GM18519 (cell line): Measurements from ENCODE around the gene TRAPPC11.
"Not testable (repeated sequence)": the region's sequence is repeated elsewhere in the genome, so short reads cannot be mapped to it uniquely, and the experiment has no call there.

Experiments
- ATAC-seq: cut with Tn5 transposase; IDR thresholded peaks from one replicate; pipeline ENCODE4 v1.9.1; 2021; ENCODE audit warnings: mild to moderate bottlenecking, moderate library complexity; ENCODE audit not compliant: unreplicated experiment, low FRiP score

TRAPPC11 gene

DNA sequence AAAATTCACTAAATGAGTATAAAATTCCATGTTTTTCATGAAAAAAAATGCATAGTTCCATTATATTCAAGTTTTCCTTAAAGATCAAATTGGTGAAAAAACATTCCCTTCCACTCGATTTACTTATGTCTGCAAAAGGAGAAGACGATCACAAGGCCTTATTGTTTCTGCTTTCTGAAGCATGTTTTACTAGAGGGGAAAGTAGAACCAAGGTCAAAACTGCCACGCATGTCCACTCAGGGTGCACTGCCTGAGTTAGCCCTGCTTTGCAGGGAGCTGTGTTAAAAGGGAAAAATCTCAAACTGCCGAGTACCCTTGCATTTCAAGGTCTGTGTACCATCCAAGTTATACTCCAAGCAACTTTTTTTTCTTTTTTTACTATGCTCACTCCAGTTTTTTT, 57.2 kb downstream of the TRAPPC11 start:
- ATAC-seq, result no peak

GRCh38 chr4:183718876-183719275, 59.8 kb downstream of the TRAPPC11 start:
- ATAC-seq, result no peak

DNA sequence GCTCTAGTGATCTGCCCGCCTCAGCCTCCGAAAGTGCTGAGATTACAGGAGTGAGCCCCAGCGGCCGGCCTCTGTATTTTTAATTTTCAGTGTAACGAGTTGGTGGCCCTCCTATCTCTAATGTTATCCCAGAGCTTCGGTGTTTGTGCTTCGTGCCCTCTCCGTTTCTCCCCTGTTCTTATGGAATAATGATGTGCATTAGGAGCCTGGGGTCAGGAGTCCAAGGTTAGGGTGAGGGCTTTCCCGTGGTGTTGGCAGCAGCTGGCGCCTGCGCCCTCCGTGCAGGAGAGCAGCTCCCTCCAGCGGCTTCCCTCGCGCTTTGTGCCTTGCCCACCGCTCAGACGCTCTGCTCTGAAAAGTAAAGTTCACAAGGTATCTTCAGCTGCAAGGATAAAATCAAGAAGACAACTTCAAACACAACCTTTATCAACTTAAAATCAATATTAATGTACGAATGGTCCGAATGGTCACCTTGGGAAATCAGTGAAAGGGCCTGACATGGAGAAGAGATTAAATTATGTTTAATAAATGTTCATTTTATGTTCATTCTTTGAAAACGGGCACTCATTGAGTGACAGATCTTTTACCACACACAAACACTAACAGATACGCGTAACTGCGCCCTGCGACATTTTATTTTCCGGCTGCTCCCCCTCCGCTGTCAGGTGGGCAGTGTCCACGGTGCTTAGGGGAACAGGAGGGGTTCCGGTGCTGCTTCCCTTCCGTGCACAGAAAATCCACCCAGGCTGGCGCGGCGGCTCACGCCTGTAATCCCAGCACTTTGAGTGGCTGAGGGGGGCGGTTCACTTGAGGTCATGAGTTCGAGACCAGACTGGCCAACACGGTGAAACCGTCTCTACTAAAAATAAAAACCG, 62.4 kb downstream of the TRAPPC11 start:
- no peak for ATAC-seq

DNA sequence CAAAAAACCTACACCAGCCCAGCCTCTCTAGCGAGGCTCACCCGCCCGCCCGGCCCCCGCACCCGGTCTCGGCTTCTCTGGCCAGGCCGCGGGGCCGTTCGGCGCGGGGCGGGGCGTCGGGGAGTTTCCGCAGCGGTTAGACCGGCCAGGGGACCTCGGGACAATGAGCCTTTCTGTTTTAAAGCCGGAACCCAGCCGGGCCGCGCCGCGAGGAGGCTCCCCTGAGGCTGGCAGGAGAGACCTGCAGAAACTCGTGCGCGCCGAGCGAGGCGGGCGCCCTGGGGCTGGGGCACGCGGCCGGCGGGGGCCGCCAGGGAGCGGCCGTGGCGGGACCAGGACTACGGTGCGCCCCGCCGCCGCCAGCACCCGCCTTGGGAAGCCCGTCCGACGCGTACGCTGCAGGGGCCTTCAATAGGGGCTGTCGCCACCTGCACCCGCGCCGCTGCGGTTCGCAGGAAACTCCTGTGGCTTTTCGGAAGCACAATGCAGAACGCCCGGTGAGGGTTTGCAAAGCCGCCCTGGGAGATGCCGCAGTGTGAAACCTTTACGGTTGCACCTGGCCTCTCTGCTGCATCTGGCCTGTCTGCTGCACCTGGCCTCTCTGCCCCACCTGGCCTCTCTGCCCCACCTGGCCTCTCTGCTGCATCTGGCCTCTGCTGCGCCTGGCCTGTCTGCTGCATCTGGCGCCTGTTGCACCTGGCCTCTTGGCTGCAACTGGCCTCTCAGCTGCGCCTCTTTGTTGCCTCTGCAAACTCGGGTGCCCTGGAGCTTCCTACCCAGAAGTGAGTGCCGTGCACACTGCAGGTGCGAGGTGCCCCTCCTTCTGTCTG, 63.9 kb downstream of the TRAPPC11 start:
- ATAC-seq, result peak; percentile 49

DNA sequence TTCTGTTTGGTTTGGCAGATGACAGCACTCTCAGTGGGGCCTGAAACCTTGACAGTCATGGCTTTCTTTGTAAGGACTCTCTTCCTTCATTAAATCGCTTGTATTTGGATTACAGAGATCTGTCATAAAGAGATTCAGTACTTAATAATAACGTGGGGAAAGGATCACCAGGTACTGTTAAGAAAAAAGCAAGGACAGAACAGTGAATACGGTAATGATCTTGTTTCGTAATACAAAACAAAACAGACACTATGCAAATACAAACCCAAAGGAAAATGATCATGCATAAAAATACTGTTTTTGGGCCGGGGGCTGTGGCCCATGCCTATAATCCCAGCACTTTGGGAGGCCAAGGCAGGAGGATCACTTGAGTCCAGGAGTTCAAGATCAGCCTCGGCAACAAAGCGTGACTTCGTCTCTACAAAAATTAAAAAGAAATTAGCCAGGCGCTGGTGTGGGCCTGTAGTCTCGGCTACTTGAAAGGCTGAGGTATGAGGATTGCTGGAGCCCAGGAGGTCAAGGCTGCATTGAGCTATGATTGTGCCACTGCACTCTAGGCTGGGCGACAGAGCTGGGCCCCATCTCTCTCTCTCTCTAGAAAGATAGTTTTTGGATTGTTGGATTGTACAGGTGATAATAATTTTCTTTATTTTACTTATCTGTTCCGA, 64.6 kb downstream of the TRAPPC11 start:
- no peak for ATAC-seq

DNA sequence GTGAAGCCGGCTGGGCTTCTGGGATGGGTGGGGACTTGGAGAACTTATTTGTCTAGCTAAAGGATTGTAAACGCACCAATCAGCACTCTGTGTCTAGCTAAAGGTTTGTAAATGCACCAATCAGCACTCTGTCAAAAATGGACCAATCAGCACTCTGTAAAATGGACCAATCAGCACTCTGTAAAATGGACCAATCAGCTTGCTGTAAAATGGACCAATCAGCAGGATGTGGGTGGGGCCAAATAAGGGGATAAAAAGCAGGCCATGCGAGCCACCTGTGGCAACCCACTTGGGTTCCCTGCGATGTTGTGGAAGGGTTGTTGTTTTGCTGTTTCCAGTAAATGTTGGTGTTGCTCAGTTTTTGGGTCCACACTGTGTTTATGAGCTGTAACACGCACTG, 66.5 kb downstream of the TRAPPC11 start:
- ATAC-seq, result not testable (repeated sequence)

GRCh38 chr4:183727482-183727881, 68.4 kb downstream of the TRAPPC11 start:
- no peak for ATAC-seq

DNA sequence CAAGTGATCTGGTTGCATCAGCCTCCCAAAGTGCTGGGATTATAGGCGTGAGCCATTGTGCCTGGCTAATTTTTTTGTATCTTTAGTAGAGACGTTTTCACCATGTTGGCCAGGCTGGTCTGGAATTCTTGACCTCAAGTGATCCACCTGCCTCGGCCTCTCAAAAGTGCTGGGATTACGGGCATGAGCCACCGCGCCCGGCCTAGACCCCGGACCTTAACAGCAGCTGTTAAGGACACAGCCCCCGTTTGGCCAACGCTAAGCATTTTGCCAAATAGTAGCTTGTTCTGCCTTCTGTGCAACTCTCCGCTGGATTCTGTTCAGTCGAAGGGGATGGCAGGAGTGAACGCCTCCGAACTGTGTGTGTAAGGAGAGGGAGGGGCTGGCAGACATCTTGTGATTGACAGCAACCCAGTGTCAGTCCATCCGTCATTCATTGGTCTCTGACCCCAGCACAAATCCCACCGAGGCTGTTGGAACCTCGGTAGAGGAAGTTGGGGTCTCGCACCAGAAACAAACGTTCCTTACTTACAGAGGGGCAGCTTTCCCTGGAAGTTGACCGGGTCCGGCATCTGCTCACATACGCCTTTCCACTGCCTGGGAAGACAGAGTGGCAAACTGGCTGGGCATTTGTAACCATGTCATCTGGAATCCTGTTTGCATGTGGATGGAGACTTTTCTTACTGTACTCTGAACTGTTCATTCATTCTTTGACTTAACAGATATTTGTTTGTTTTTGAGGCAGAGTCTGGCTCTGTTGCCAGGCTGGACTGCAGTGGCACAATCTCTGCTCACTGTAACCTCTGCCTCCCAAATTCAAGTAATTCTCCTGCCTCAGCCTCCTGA, 69.4 kb downstream of the TRAPPC11 start:
- ATAC-seq, result no peak

GRCh38 chr4:183729069-183729406, 69.9 kb downstream of the TRAPPC11 start:
- no peak for ATAC-seq

GRCh38 chr4:183729430-183730328, 70.6 kb downstream of the TRAPPC11 start:
- no peak for ATAC-seq

- ATAC-seq, result no peak
These were observed 73.2 kb downstream of the TRAPPC11 start for GRCh38 chr4:183732296-183732695.

- no peak for ATAC-seq
These were observed 74.1 kb downstream of the TRAPPC11 start for GRCh38 chr4:183733181-183733580.

GRCh38 chr4:183738081-183738673, 79.1 kb downstream of the TRAPPC11 start:
- no peak for ATAC-seq

DNA sequence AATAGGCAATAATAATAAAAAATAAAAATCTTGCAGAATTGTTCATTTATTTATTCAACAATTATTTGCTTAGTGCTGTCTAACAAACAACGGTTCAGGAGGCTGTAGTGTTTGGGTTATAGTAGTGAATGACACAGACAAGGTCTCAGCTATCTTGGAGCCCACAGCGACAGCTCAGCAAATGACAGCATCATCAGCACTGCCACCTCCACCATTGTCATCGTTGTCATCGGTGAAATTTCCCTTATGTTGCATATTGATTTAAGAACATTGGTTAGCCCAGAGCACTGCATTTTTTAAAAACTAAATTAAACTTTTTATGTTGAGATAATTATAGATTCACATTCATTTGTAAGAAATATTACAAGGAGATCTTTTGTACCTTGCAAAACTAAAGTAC, 79.9 kb downstream of the TRAPPC11 start:
- ATAC-seq, result no peak

DNA sequence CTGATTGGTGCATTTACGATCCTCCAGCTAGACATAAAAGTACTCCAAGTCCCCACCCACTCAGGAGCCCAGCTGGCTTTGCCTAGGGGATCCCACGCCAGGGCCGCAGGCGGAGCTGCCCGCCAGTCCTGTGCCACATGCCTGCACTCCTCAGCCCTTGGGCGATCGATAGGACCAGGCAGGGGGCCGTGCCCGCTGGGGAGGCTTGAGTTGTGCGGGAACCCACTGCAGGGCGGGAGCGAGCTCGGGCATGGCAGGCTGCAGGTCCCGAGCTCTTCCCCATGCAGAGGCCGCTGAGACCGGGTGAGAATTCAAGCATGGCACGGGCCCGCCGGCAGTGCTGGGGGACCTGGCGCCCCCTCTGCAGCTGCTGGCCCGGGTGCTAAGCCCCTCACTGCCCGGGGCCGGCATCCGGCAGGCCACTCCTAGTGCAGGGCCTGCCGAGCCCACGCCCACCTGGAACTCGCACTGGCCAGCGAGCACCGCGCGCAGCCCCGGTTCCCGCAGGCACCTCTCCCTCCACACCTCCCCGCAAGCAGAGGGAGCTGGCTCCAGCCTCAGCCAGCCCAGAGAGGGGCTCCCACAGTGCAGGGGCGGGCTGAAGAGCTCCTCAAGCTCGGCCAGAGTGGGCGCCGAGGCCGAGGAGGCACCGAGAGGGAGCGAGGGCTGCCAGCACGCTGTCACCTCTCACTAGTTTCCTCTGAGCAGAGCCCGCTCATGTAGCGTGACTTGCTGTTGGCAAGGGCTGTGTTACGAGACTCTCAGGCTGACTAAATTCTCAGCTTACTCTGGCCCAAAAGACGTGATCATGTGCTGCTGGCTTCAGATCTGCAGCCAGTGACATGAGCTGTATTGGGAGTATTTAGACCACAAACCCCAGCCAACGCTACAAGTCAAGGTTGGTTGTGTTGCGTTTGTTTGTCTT, 87.5 kb downstream of the TRAPPC11 start:
- ATAC-seq, result no peak

DNA sequence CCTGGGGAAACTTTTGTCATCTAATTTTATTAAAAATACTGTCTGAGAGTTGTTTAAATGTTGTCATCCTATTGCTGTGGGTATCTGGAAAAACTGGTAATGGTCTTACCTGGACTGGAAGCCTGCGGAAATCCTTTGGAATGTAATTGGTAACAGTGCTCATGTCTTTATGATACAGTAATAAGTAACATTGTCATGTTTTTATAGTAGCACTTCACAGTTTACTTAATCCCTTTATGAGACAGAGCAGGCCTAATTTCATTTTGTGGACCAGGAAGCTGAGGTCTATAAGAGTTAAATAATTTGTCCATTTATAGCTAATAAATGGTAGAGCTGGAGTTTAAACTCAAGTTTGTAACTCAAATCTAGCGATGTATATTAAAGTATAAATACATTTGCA, 88.3 kb downstream of the TRAPPC11 start:
- ATAC-seq, result no peak

GRCh38 chr4:183747931-183748670, 89.0 kb downstream of the TRAPPC11 start:
- ATAC-seq, result no peak
